HG02610 (cell line): ENCODE data around the gene CAMTA1.

ENCODE experiments used
- ATAC-seq: cut with Tn5 transposase; IDR thresholded peaks from one replicate; pipeline ENCODE4 v1.9.1; 2021; ENCODE audit warnings: mild to moderate bottlenecking, moderate library complexity; ENCODE audit not compliant: unreplicated experiment

CAMTA1 gene

GRCh38 chr1:7018826-7019225 is 233.6 kb downstream of the CAMTA1 start:
- no peak for ATAC-seq

DNA sequence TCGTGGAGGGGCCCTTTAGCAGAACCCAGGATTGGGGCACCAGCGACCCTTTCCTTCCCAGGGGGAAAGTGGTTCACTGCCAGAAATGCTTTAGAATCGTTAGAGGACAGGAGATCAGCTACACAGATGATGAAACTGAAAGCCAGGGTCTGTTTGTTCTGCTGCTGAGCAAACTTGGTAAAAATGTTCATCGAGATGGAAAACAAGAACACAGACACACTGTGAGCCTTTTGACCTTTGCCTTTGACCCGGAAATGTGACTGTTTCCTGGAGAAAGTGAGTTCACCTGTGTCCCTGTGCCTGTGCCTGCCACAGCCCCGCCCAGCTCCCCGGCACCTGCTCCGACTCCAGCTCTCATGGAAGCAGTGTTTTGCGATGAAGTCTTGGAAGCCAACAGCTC is 234.3 kb downstream of the CAMTA1 start:
- ATAC-seq = no peak

- no peak for ATAC-seq
Measured at GRCh38 chr1:7022058-7022457, 236.8 kb downstream of the CAMTA1 start.

DNA sequence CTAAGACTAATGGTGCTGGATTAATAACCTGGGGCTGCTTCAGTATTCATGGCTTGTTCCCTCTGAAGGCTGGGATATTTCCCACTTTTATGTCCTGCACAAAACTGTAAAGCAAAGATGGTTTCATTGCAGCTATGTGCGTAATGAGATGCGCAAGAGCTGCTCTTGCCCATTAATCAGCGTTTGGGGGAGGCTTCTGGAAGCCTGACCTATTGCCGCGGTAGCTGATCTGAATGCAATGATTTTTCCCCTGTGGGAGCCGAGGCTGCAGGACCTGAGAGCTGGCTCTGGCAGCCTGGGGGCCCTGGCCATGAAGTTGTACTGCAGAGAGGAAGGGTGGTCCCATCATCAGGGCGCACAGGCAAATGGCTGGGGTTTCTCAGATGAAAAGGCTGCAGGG is 239.8 kb downstream of the CAMTA1 start:
- ATAC-seq = no peak

- no peak for ATAC-seq
Measured at GRCh38 chr1:7026169-7026568, 240.9 kb downstream of the CAMTA1 start.

DNA sequence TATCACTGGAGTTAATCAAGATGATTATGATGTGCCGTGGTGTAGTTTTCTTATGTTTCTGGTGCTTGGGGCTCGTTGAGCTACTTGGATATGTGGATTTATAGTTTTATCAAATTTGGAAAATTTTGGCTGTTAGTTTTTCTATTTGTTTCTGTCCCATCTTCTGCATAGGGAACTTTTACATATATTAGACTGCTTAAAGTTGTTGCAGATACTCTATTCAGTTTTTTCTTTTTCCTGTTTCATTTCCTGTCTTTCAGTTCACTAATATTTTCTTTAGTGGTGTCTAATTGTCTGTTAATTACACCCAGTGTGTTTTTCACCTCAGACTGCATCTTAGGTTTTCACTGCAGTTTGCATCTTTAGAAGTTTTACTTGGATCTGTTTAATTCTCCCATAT is 247.7 kb downstream of the CAMTA1 start:
- no peak for ATAC-seq

- ATAC-seq = no peak
Measured at GRCh38 chr1:7036386-7036785, 251.1 kb downstream of the CAMTA1 start.

- no peak for ATAC-seq
Measured at GRCh38 chr1:7039590-7040220, 254.5 kb downstream of the CAMTA1 start.

DNA sequence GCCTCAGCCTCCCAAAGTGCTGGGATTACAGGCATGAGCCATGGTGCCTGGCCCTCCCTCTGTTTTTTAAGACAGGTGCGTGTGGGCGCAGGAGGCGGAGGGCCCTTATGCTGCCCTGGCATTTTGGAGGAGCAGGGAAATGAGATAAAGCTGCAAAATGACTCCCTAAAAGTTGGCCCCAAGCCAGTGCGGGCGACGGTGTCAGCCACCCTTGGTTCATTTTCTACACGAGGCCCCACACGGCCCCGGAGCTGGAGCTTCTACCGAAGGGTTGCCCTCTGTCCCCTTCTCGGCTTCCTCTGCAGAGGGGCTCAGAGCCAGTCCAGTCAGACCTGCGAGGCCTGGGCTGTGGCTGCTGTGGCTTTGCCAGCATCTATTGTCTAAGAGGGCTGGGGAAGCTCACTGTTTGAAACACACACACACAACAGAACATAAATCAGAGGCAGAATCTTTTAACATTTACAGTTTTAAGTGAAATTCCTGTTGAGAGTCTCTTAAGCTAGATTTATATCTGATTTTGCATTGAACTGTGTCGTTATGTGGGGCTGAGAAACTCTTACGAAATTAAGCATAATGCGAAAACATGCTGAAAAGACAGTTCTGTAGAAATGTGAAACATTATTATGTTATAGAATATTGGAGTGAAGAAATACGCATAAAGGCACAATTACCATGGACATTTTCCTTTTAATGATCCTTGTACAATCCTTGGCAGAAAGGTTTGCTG is 255.9 kb downstream of the CAMTA1 start:
- no peak for ATAC-seq

GRCh38 chr1:7042322-7043190 is 257.3 kb downstream of the CAMTA1 start:
- no peak for ATAC-seq

DNA sequence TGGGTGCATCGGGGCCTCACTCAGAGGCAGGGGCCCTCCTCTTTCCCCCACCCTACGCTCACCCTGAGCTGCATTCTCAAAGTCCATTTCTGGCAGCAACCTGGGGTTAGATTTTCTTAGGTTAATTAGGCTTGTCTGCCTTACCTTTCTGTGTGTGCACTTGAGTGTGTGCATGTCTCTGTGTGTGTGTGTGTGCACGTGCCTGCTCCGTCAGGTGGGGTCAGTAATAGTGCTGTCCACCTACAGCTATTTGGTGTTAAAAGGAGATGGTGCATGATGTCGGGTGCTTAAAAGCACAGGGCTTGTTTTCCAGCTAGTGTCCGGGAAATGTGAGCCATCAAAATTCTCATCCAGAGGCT is 257.9 kb downstream of the CAMTA1 start:
- no peak for ATAC-seq

DNA sequence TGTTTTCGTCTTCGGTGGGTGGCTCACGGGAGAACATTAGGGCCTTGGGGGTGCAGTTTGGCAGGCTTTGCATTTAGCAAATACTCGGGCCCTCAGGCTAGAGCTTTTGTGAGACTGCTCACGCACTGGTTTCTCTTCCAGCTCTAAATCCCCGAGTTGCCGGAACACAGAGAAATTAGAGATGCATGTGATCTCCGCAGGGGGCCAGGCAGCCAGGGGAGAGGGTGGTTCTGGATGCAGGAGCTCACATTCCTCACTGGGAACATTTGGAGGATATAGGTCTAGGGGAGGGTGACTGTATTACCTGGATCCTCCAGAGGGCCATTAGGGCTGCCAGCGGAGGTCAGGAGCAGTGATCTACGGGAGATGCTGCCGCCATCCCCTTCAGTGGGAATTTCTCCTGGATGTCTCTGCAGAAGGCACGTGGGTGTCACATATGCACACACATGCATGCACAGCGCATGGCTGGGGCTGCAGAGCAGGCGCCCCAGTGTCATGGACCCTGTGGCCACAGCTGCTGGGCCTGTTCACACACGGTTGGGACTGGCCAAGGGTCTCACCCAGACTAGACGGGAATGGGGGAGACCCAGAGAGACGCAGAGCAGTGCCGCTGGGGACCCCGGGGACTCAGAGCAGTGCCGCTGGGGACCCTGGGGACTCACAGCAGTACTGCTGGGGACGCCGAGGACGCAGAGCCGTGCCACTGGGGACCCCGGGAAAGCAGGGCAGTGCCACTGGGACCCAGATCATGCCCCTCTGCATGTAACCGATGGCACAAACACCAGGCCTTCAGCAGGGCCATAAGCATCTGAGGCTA is 258.7 kb downstream of the CAMTA1 start:
- no peak for ATAC-seq

GRCh38 chr1:7045897-7046296 is 260.6 kb downstream of the CAMTA1 start:
- no peak for ATAC-seq

GRCh38 chr1:7046314-7046713 is 261.1 kb downstream of the CAMTA1 start:
- no peak for ATAC-seq

GRCh38 chr1:7046891-7047290 is 261.6 kb downstream of the CAMTA1 start:
- ATAC-seq = no peak

DNA sequence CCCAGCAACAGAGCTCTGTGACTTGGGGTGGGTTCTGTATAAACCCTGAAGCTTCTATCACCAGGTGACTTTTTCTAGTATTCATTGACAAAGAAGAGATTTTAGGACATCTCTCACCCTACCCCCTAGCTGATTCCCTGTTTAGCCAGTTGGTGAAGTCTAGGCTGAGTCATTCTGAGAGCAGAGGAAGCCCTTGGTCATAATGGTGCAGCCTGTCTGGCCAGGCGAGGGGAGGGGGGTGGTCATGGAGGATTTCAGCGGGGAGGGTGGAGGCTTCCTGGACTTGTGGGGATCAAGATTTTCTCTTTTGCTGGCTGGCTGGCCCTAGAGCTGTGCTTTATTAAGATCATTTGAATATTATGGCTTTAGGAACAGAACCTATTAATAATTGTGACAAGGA is 262.6 kb downstream of the CAMTA1 start:
- no peak for ATAC-seq

DNA sequence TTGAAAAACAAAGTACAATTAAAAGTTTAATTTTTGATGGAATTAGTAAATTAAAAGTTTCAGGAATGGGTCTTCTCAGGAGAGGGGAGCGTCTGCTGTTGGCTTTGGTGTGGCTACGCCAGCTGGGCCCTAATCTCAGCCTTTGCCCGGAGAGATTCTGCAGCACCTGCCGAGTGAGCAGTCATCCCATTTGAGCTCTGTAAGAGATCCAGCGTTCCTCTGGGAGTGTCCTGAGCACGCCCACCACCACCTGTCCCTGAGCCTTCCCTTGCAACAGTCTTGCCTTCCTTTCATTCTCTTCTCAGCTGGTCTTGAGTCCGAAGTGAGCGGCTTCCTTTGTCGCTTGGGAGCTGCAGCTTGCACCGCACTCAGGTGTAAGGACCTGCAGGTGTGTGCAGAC is 263.1 kb downstream of the CAMTA1 start:
- ATAC-seq = no peak

GRCh38 chr1:7049913-7050625 is 264.8 kb downstream of the CAMTA1 start:
- ATAC-seq = no peak

DNA sequence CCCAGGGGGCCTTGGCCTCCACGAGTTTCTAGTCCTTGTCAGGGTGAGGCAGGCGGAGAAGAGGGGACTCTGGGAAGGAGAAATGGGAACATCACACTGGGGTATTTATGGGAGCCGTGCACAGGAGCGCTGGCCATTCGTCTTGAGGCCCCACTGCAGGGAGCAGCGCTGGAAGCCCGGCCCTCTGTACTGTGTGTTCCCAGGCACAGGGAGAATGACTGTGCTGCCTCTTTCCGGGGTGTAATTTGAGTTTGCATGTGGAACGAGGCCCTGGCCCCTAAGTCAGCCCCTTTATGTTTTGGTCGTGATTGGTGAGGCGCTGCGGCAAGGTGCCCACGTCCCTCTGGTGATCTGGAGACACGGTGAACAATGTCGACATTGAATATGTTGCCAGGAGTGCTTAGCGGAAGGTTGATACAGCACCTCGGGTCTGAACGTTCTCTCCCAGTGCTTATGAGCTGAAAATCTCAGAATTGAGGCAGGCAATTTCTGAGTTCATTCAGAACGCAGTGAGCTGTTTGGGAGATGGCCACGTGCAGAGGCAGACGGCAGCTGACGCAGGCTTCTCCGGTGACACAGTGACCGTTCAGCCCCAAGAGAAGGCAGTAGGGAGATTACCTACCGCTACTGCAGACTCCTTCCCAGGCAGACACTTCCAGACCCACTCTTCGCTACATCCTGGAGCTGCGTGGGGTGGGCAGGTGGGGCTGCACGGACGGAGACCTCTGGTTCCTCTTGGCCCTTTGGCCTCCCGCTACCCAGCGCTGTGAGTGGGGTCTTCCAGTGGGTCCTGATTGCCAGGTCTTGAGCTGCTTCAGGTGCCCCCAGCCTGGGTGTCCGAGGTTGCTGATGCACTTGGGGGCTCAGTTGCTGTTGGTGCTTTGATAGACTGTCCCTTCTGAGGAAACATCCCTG is 265.8 kb downstream of the CAMTA1 start:
- no peak for ATAC-seq
